COLO668 (cell line): ENCODE results near the gene NBPF9.
A peak's percentile ranks its signal among the peaks of the same experiment; 100 is the strongest.
"Not testable (repeated sequence)": the region's sequence is repeated elsewhere in the genome, so short reads cannot be mapped to it uniquely, and the experiment has no call there.

Experiments used
- DNase-seq: peaks from one replicate; lab custom pipeline; 2025; ENCODE audit not compliant: unreplicated experiment; lab: John Stamatoyannopoulos, UW

The NBPF9 gene

GRCh38 chr1:149103109-149104081 lies at the start of gene NBPF9:
Gene NBPF9, minus strand, starts transcription at chr1:149103551. Its CDS starts 21,412 bp downstream, at chr1:149082139.
- peak; percentile 39 for DNase-seq

GRCh38 chr1:149149909-149150308 lies 46.6 kb upstream of the NBPF9 start:
- DNase-seq, result not testable (repeated sequence)

- not testable (repeated sequence) for DNase-seq
Measured at GRCh38 chr1:149137585-149137984, 34.2 kb upstream of the NBPF9 start.

GRCh38 chr1:149130938-149131337 lies 27.6 kb upstream of the NBPF9 start:
- DNase-seq, result not testable (repeated sequence)

- DNase-seq, result not testable (repeated sequence)
Measured at GRCh38 chr1:149129245-149129644, 25.9 kb upstream of the NBPF9 start.

GRCh38 chr1:149126555-149127145 lies 23.3 kb upstream of the NBPF9 start:
- not testable (repeated sequence) for DNase-seq

- DNase-seq, result not testable (repeated sequence)
Measured at GRCh38 chr1:149123948-149124926, 20.9 kb upstream of the NBPF9 start.

GRCh38 chr1:149112828-149113227 lies 9.5 kb upstream of the NBPF9 start:
- DNase-seq, result not testable (repeated sequence)

- not testable (repeated sequence) for DNase-seq
Measured at GRCh38 chr1:149110343-149110742, 7.0 kb upstream of the NBPF9 start.

- DNase-seq, result not testable (repeated sequence)
Measured at GRCh38 chr1:149102574-149102973, 777 bp downstream of the NBPF9 start.

- DNase-seq, result peak; percentile 11
Measured at GRCh38 chr1:149098276-149098675, 5.1 kb downstream of the NBPF9 start.

GRCh38 chr1:149093155-149093554 lies 10.2 kb downstream of the NBPF9 start:
- DNase-seq, result not testable (repeated sequence)

- DNase-seq, result not testable (repeated sequence)
Measured at GRCh38 chr1:149075505-149076127, 27.7 kb downstream of the NBPF9 start.

- DNase-seq, result not testable (repeated sequence)
Measured at GRCh38 chr1:149064611-149065010, 38.7 kb downstream of the NBPF9 start.

GRCh38 chr1:149043056-149043455 lies 60.3 kb downstream of the NBPF9 start:
- DNase-seq, result not testable (repeated sequence)

- DNase-seq, result not testable (repeated sequence)
Measured at GRCh38 chr1:149033916-149034315, 69.4 kb downstream of the NBPF9 start.

- not testable (repeated sequence) for DNase-seq
Measured at GRCh38 chr1:149024327-149024726, 79.0 kb downstream of the NBPF9 start.

- not testable (repeated sequence) for DNase-seq
Measured at GRCh38 chr1:149018577-149018976, 84.8 kb downstream of the NBPF9 start.

- not testable (repeated sequence) for DNase-seq
Measured at GRCh38 chr1:149016626-149017025, 86.7 kb downstream of the NBPF9 start.

- DNase-seq, result not testable (repeated sequence)
Measured at GRCh38 chr1:149015522-149015921, 87.8 kb downstream of the NBPF9 start.
